HG03354 (cell line): ENCODE measurements around the gene CENPT.

Source experiments
- ATAC-seq: cut with Tn5 transposase; IDR thresholded peaks from one replicate; pipeline ENCODE4 v1.9.1; 2021; ENCODE audit warnings: mild to moderate bottlenecking; ENCODE audit not compliant: unreplicated experiment, poor library complexity, severe bottlenecking

CENPT gene

GRCh38 chr16:67782567-67783352 is 64.7 kb downstream of the CENPT start:
- ATAC-seq: no peak

GRCh38 chr16:67781565-67781921 is 66.0 kb downstream of the CENPT start:
- ATAC-seq: no peak

DNA sequence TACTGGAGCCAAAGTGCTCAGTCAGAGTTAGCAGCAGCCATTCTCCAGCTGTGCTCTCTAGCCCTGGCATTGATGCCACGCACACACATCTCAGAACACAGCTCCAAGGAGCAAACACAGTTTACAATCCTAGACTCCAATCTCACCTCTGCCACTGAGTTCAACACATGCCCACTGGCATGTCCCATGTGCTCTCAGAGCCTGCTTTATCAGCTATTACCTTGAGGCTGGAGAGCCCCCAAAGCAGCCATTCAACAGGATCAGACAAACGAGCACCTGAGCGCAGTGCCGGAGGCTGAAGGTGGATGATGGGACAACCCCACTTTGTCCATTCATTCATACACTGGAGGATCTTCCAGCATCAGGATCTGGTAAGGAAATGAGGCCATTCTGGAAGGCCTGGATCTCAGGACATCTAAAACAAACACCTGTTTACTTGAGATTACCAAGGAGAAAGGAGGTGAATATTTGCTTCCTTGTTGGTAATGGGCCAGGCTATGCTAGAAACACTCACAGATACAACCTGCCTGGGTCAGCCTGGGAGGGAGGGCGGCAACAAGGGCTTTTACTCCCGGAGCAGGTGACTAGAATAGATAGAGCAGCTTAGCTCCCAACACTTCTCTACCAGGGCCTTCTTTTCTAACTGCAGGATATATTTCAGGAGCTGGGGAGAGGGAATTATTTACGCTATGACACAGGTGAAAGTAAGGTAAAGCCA is 66.5 kb downstream of the CENPT start:
- no peak for ATAC-seq

DNA sequence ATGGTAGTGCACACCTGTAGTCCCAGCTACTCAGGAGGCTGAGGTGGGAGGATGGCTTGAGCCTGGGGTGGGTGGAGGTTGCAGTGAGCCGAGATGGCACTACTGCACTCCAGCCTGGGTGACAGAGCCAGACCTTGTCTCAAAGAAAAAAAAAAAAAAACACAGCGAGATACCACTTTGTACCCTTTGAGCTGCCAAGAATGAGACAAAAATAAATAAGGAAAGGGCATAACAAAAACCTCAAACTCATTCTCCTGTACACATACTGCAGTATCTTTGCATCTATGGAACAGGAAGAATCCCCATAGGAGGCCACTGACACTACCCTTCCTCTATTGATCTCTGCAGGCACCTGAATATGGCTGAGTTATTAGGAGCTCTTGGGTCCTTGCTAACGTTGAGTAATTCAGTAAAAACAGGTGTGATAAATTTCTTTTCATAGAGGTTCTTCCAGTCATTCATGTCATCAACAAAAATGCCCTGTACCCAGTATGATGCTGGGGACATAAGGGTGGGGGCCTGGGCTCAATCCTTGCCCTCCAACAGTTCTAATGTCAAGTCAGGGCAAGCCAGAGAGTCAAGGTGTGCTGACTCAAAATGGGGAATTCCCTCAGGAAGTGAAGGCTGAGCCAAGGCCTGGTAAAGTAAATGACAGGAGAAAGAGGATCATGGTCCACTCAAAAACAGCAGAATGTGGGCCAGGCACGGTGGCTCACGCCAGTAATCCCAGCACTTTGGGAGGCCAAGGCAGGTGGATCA is 68.1 kb downstream of the CENPT start:
- no peak for ATAC-seq
